H1 (cell line): ENCODE results near the gene CENPO. TPM values are rescaled to one million over a fixed set of nuclear protein-coding genes. Genes with fewer than 3 reads are reported as not detected.

ENCODE experiments used
- BACH1 ChIP-seq: IDR thresholded peaks from 2 replicates; pipeline ENCODE4 v1.6.1; 2012; ENCODE audit warnings: low read length, improper control_type of control experiment
- BCL11A ChIP-seq, 2 experiments: IDR thresholded peaks; one replicate each; pipeline ENCODE4 v1.6.1; 2011; ENCODE audit warnings: low read depth in 2 of 2, low read length in 2 of 2, mild to moderate bottlenecking in 2 of 2
- CBX5 ChIP-seq: fragments of 300-800, 300-1000 bp; sonication (generic); IDR thresholded peaks from 2 replicates; pipeline ENCODE4 v1.7.1; 2016; ENCODE audit warnings: antibody characterized with exemption, low read length, low read depth
- CBX8 ChIP-seq: fragments of 300-800, 300-1000 bp; sonication (generic); IDR thresholded peaks from 2 replicates; pipeline ENCODE4 v1.7.1; 2016; ENCODE audit warnings: low read depth, low read length, borderline replicate concordance
- CEBPB ChIP-seq: IDR thresholded peaks from 2 replicates; pipeline ENCODE4 v1.6.1; 2012; ENCODE audit warnings: low read depth, low read length
- CREB1 ChIP-seq: IDR thresholded peaks from 2 replicates; pipeline ENCODE4 v1.6.1; 2012; ENCODE audit warnings: inconsistent platforms
- EP300 ChIP-seq, 2 experiments: IDR thresholded peaks; 1 replicate in 1 of 2; 2 replicates in 1 of 2; pipeline ENCODE4 v1.6.1; 2011 to 2012; ENCODE audit warnings: low read depth in 2 of 2, low read length in 2 of 2, mild to moderate bottlenecking in 2 of 2, borderline replicate concordance in 1 of 2, inconsistent platforms in 1 of 2, moderate library complexity in 1 of 2
- JUND ChIP-seq: IDR thresholded peaks from 2 replicates; pipeline ENCODE4 v1.6.1; 2011; ENCODE audit warnings: mild to moderate bottlenecking, improper control_type of control experiment, low read length
- KDM1A ChIP-seq: fragments of 200-600, 300-600 bp; sonication (generic); IDR thresholded peaks from 2 replicates; pipeline ENCODE4 v1.7.1; 2016; ENCODE audit warnings: mild to moderate bottlenecking, low read length, borderline replicate concordance
- PHF8 ChIP-seq: fragments of 200-600 bp; sonication (generic); conservative IDR thresholded peaks from 2 replicates; pipeline ENCODE4 v1.7.1; 2012; ENCODE audit warnings: low read depth, mild to moderate bottlenecking, inconsistent platforms, low read length, moderate library complexity
- POLR2A ChIP-seq, 2 experiments: IDR thresholded peaks; 1 replicate in 1 of 2; 2 replicates in 1 of 2; pipeline ENCODE4 v1.6.1; 2011; ENCODE audit warnings: low read depth in 2 of 2, low read length in 2 of 2, mild to moderate bottlenecking in 2 of 2; ENCODE audit errors: control extremely low read depth in 1 of 2
- RAD21 ChIP-seq, 2 experiments: IDR thresholded peaks in 1 of 2; conservative IDR thresholded peaks in 1 of 2; 2 replicates each; pipeline ENCODE4 v1.6.1; 2011; ENCODE audit warnings: low read depth in 2 of 2, low read length in 2 of 2, improper control_type of control experiment in 1 of 2, inconsistent platforms in 1 of 2, mild to moderate bottlenecking in 1 of 2, moderate library complexity in 1 of 2
- RFX5 ChIP-seq: IDR thresholded peaks from 2 replicates; pipeline ENCODE4 v1.6.1; 2011; ENCODE audit warnings: low read depth, low read length, improper control_type of control experiment, borderline replicate concordance
- SP4 ChIP-seq: IDR thresholded peaks from 2 replicates; pipeline ENCODE4 v1.6.1; 2012; ENCODE audit warnings: low read length, inconsistent platforms
- SRF ChIP-seq: IDR thresholded peaks from 2 replicates; pipeline ENCODE4 v1.6.1; 2011; ENCODE audit warnings: mild to moderate bottlenecking, low read depth, low read length, moderate library complexity
- TAF1 ChIP-seq: IDR thresholded peaks from 2 replicates; pipeline ENCODE4 v1.6.1; 2011; ENCODE audit warnings: mild to moderate bottlenecking, low read depth, low read length
- TAF7 ChIP-seq: optimal IDR thresholded peaks from 2 replicates; pipeline ENCODE3; 2011; ENCODE audit warnings: low read depth, mild to moderate bottlenecking, inconsistent platforms, low read length, moderate library complexity, borderline replicate concordance
- USF2 ChIP-seq: IDR thresholded peaks from 2 replicates; pipeline ENCODE4 v1.6.1; 2011; ENCODE audit warnings: low read length, improper control_type of control experiment
- YY1 ChIP-seq: IDR thresholded peaks from 2 replicates; pipeline ENCODE4 v1.6.1; 2011; ENCODE audit warnings: low read depth, mild to moderate bottlenecking, low read length
- polyA plus RNA-seq, 7 experiments: library from polyadenylated mRNA; depleted of rRNA in 3 of 7; stranded (reverse) in 5 of 7; unstranded in 2 of 7; fragments of >200 nt in 5 of 7; fragments of 200-250 nt in 2 of 7; gene quantifications; 1 replicate in 5 of 7; 2 replicates in 1 of 7; 4 replicates in 1 of 7; pipeline versions ENCODE4 v1.2.1 to v1.2.3, GENCODE V29; 2011 to 2013; ENCODE audit warnings: missing spikeins in 2 of 7, mixed read lengths in 2 of 7
- total RNA-seq: library from RNA; stranded (reverse); fragmentation: NEBNext Ultra II Directional; extraction: Animal tissue kit (Norgen Biotek cat#: 25700); gene quantifications from 2 replicates; pipeline ENCODE4 v1.2.1, GENCODE V29; 2021
- TF ChIP-seq, protein P1 (sequence below): IDR thresholded peaks from 2 replicates; pipeline ENCODE4 v1.6.1; 2012; ENCODE audit warnings: low read length, inconsistent platforms

The CENPO gene
- total and polyA plus RNA-seq, 2 of the 8 experiments (the other 6 are each of a cell fraction or from before 2014, with no cell fraction given), result 34.4 to 46.3 TPM

GRCh38 chr2:24792874-24793760, at the start of gene CENPO, which contains the start of gene PTRHD1 (continued):
- TF ChIP-seq RFX5 (0 out of 2 replicates have a peak, but pooled peaks have one; percentile 6), CREB1 (0 out of 2 replicates have a peak, but pooled peaks have one; percentile 38), USF2 (no peak), CBX8 (no peak), YY1 (peak; percentile 99), CEBPB (no peak; the same call in 1 of the 2 replicates), POLR2A (IDR thresholded peaks at IDR 0.05; ENCODE audit: control extremely low read depth in 1 of 2, low read depth in 2 of 2, low read length in 2 of 2) (peak; percentile 81 to 95), SP4 (peak; percentile 74; the same call in 1 of the 2 replicates), TAF7 (peak; percentile 94), JUND (peak; percentile 16; the same call in 1 of the 2 replicates), PHF8 (peak; percentile 99), KDM1A (no peak), BACH1 (peak; percentile 48; the same call in 1 of the 2 replicates), EP300 (IDR thresholded peaks at IDR 0.05; ENCODE audit: borderline replicate concordance in 1 of 2, low read depth in 2 of 2, low read length in 2 of 2) (peak in 1 of 2 experiments; percentile 61; a peak in 1 of 3 replicates), TAF1 (peak; percentile 99), RAD21 (IDR thresholded peaks at IDR 0.05 in 1 of 2, conservative IDR thresholded peaks at IDR 0.05 in 1 of 2; ENCODE audit: low read depth in 2 of 2, low read length in 2 of 2) (peak; percentile 22 to 28; a peak in 2 of 4 replicates), SRF (no peak), CBX5 (no peak), BCL11A (IDR thresholded peaks at IDR 0.05; ENCODE audit: low read depth in 2 of 2, low read length in 2 of 2) (no peak)
- TF ChIP-seq, protein P1, sequence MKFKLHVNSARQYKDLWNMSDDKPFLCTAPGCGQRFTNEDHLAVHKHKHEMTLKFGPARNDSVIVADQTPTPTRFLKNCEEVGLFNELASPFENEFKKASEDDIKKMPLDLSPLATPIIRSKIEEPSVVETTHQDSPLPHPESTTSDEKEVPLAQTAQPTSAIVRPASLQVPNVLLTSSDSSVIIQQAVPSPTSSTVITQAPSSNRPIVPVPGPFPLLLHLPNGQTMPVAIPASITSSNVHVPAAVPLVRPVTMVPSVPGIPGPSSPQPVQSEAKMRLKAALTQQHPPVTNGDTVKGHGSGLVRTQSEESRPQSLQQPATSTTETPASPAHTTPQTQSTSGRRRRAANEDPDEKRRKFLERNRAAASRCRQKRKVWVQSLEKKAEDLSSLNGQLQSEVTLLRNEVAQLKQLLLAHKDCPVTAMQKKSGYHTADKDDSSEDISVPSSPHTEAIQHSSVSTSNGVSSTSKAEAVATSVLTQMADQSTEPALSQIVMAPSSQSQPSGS, result 0 out of 2 replicates have a peak, but pooled peaks have one; percentile 19
